Fibroblast of villous mesenchyme (primary cell): Measurements from ENCODE around the gene SETD3. TPM values are rescaled to one million over a fixed set of nuclear protein-coding genes. Genes with fewer than 3 reads are reported as not detected.

Source experiments
- DNase-seq: peaks from one replicate; pipeline ENCODE4 v3.0.0-alpha.2; 2010; ENCODE audit warnings: low read depth
- H3K4me3 ChIP-seq: 2 replicates; pipeline ENCODE4 v1.5.1; 2011; ENCODE audit warnings: low read depth, mild to moderate bottlenecking, low read length
- total RNA-seq: library from RNA; depleted of rRNA; stranded (reverse); fragments of >200 nt; gene quantifications from 2 replicates; pipeline ENCODE4 v1.2.3, GENCODE V29; 2012
- TF ChIP-seq, protein P1 (sequence below): IDR thresholded peaks from 2 replicates; pipeline ENCODE4 v1.5.1; 2012; ENCODE audit warnings: low read depth, mild to moderate bottlenecking, low read length; ENCODE audit not compliant: insufficient read depth

Gene SETD3
- total RNA-seq, 1 donor, result 57.0 TPM

DNA sequence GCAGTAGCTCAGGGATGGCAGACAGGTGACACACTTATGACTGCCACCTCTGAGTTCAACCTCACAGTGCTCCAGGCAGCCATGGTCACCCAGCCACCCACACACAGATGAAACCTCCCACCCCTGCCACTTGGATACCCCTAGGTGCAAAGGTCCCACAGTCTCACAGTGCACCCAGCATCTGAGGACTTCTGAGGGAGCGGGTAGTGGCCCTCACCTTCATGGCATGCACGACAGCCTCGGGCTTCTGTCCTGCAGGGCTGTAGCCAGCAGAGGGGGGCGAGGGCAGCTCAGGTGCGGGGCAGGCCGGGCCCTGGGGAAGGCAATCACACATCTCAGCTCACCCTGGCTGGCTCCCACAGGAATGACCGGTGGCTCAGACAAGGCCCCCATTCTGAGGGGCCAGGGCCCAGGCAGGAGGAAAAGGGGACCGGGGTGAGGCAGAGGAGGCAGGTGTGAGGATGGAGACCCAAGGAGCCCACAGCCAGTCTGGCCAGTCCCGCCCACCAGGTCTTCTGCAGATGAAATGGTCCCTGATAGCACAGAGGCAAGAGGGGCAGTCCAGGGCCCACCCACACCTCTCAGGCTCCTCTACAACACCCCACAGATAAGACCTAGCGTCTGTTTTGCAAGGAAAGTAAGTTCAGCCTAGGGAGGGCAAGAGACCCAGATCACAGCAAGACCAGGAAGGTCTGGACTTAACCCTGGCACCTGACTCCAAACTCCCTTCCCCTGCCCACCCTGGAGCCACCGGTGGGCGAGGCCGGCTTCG is 36.4 kb upstream of the SETD3 start:
- no peak for DNase-seq
- no peak overlapping the region for H3K4me3 ChIP-seq
- TF ChIP-seq, protein P1, sequence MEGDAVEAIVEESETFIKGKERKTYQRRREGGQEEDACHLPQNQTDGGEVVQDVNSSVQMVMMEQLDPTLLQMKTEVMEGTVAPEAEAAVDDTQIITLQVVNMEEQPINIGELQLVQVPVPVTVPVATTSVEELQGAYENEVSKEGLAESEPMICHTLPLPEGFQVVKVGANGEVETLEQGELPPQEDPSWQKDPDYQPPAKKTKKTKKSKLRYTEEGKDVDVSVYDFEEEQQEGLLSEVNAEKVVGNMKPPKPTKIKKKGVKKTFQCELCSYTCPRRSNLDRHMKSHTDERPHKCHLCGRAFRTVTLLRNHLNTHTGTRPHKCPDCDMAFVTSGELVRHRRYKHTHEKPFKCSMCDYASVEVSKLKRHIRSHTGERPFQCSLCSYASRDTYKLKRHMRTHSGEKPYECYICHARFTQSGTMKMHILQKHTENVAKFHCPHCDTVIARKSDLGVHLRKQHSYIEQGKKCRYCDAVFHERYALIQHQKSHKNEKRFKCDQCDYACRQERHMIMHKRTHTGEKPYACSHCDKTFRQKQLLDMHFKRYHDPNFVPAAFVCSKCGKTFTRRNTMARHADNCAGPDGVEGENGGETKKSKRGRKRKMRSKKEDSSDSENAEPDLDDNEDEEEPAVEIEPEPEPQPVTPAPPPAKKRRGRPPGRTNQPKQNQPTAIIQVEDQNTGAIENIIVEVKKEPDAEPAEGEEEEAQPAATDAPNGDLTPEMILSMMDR, result no peak

DNA sequence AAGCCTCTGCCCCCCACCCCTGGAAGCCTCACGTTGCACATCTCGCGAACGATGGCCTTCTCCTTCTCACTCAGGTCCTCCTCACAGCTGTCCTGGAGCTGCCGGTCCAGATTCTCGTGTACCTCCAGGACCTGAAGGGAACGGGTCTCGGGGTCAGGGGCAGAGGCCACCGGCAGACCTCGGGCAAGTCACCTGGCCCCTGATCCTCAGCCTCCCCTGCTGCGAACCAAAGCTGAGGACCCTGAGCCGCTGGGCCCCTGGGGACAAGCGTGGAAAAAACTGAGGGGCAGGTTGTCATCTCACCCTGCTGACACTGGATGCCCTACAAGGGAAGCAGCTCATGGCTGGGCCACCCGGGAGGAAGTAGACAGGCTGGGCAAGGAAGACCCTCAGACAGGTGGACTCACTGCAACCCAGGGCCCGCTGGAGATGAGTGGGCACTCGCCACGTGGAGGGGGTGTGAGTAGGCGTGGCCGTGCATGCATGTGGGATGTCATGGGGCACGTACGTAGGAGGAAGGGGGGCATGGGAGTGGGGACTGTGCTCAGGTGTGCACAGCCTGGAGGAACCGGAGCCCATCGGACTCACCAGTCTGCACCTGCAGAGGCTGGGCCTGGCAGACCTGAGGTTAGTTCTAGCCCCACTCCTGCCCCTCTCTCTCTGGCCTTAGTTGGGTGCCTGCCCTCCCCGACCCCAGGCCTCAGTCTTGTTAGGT is 35.7 kb upstream of the SETD3 start:
- no peak for DNase-seq
- no peak overlapping the region for H3K4me3 ChIP-seq
- TF ChIP-seq, protein P1, result no peak

DNA sequence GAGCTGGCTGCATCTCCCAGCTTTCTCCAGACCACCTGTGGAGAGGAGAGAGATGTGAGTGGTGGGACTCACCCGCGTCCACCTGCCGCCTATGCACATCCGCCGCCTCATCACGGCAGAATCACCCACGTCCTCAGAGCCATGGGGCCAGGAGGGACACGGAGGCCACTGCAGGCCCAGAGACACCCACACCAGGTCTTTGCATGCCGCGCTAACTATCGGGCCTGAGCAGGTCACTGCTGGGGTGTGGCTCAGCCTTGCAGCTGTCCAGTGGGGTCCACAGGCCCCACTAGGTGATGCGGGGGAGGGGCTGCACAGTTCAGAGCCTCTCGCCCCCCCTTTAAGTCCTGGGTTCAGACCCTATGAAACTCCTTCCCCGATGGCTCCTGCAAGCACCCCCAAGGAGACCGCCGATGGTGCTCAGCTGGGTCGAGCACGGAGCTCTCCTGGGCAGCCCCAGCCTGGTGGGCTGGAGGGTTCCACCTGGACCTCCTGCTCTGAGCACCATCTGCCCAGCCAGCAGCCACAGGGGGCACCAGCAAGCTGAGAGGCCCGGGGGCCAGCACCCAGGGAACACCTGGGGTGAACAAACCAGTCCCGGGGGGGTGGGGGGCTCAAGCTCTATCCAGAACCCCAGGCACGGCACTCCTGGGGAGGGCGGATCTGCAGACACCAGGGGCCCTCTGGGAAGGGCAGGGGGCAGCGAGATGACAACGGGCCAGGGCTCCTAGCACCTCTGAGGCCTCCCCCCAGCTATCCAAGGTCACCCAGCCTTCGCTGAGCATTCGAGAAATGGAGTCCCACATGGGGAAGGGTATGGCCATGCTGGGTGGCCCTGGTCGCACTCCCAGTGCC is 34.9 kb upstream of the SETD3 start:
- no peak for DNase-seq
- no peak overlapping the region for H3K4me3 ChIP-seq
- TF ChIP-seq, protein P1, result no peak

DNA sequence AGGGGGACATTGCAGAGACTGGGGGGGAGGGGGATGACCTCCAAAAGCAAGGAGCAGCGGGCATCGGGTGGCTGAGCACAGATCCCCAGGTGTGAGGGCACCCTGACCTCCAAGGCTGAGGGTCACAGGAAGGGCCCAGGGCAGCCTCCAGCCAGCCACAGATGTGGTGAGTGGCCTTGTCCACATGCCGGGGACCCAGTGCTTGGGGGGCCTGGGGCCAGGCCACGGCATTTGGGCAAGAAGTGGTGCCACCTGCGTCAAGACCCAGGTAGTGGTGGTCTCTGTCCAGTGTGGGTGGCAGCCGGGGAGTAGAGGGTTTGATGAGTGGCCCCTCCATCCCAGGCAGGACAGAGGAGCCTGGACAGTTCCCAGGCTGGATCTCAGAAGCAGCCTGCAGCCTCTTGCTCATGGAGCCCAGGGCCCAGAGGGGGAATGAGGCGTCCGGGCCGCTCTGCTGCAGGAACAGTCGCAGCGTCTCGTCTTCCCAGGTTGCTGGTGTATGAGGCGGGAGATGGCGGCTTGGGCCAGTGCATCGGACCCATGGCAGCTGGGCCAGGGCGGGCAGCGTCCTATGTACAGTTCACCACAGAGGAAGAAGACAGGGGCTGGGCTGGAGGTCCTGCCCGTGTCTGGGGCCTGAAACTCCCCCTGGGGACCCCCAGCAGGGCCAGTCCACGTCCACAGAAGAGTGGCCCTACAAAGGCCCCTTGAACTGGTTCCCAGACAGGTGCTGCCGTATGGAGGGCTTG is 34.1 kb upstream of the SETD3 start:
- TF ChIP-seq, protein P1, result no peak
- no peak overlapping the region for H3K4me3 ChIP-seq
- DNase-seq, result no peak

DNA sequence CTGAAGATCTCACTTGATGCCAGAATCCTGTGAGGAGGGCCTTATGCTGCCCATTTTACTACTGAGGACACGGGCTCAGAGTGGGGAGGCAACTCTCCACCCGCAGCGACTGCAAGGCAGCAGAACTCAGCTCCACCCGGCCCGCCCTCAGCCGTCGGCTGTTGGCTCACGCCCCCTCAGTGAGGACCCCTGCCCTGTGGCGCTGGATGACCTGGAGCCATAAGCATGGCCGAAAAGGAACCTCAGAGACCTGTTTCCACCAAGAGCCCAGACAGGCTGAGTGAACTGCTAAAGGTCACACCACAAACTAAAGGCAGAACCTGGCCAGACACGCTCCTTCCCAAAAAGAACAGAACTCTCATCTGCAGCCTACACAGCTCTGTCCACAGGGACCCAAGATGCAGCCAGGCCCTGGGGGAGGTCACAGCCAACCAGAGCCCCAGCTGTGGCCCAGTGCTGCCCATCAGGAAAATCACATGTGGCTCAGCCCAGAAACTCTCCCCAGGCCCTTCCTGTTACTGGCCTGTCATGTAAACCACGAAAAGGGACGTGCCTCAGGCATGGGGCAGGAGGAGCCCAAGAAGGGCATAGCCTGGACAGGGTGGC is 33.4 kb upstream of the SETD3 start:
- DNase-seq, result no peak
- no peak overlapping the region for H3K4me3 ChIP-seq
- TF ChIP-seq, protein P1, result no peak
